HEK293 (cell line): Measurements from ENCODE around the gene MSMO1.
A peak's percentile ranks its signal among the peaks of the same experiment; 100 is the strongest.

ENCODE experiments used
- CTCF ChIA-PET: fragments of 350-600 bp; formaldehyde crosslinking; extraction: SDS; loops from one replicate; lab custom pipeline; 2021; ENCODE audit warnings: antibody characterized with exemption; lab: Yijun Ruan, JAX
- POLR2A ChIA-PET: fragments of 300-600 bp; formaldehyde crosslinking; extraction: SDS; loops from one replicate; lab custom pipeline; 2020; ENCODE audit warnings: antibody characterized with exemption, inconsistent platforms; lab: Yijun Ruan, JAX
- H3K27ac ChIP-seq: fragments of 200-500 bp; sonication (Bioruptor generic); 2 replicates; pipeline ENCODE4 v1.5.1; 2014; ENCODE audit warnings: low read depth, low read length, control low read depth, inconsistent platforms; ENCODE audit errors: extremely low read depth
- H3K36me3 ChIP-seq, 2 experiments: fragments of 200-500 bp in 1 of 2; sonication (Bioruptor generic) in 1 of 2; 1 replicate in 1 of 2; 2 replicates in 1 of 2; pipeline ENCODE4 v1.5.1; 2014 to 2017; ENCODE audit warnings: inconsistent platforms in 2 of 2, low read length in 2 of 2; ENCODE audit not compliant: control insufficient read depth in 2 of 2, insufficient read depth in 1 of 2
- H3K4me1 ChIP-seq: fragments of 200-500 bp; sonication (Bioruptor generic); 2 replicates; pipeline ENCODE4 v1.5.1; 2014; ENCODE audit warnings: mild to moderate bottlenecking, low read length, inconsistent platforms; ENCODE audit not compliant: control insufficient read depth, insufficient read depth
- H3K4me3 ChIP-seq: 2 replicates; pipeline ENCODE4 v1.5.1; 2011; ENCODE audit warnings: low read depth, mild to moderate bottlenecking, control low read depth, low read length, moderate library complexity
- H3K9me3 ChIP-seq: fragments of 200-500 bp; sonication (Bioruptor generic); 2 replicates; pipeline ENCODE4 v1.5.1; 2014; ENCODE audit warnings: low read depth, low read length, inconsistent platforms; ENCODE audit not compliant: control insufficient read depth, insufficient read depth
- HOXD13 ChIP-seq: sonication (generic); formaldehyde crosslinking; IDR thresholded peaks from 2 replicates; pipeline ENCODE4 v1.8.0; 2022; ENCODE audit warnings: missing genetic modification reagents, borderline replicate concordance
- MZF1 ChIP-seq: fragments of 450-650 bp; formaldehyde crosslinking; IDR thresholded peaks from 2 replicates; pipeline ENCODE4 v1.5.1; 2017; ENCODE audit warnings: missing biosample characterization, missing genetic modification characterization, borderline replicate concordance
- PATZ1 ChIP-seq: fragments of 450-650 bp; formaldehyde crosslinking; IDR thresholded peaks from 2 replicates; pipeline ENCODE4 v1.5.1; 2016; ENCODE audit warnings: missing biosample characterization, missing genetic modification characterization
- PRDM10 ChIP-seq: fragments of 450-650 bp; formaldehyde crosslinking; IDR thresholded peaks from 2 replicates; pipeline ENCODE4 v1.5.1; 2016; ENCODE audit warnings: missing biosample characterization, missing genetic modification characterization
- PRDM6 ChIP-seq: fragments of 450-650 bp; formaldehyde crosslinking; IDR thresholded peaks from 2 replicates; pipeline ENCODE4 v1.5.1; 2017; ENCODE audit warnings: missing biosample characterization, missing genetic modification characterization
- SCRT1 ChIP-seq: fragments of 450-650 bp; formaldehyde crosslinking; IDR thresholded peaks from 2 replicates; pipeline ENCODE4 v1.5.1; 2016; ENCODE audit warnings: missing biosample characterization, missing genetic modification characterization, borderline replicate concordance
- TCF7L2 ChIP-seq: IDR thresholded peaks from 2 replicates; pipeline ENCODE4 v1.6.1; 2011; ENCODE audit warnings: low read depth, mild to moderate bottlenecking, inconsistent platforms, low read length, moderate library complexity, borderline replicate concordance
- ZBTB11 ChIP-seq: fragments of 450-650 bp; formaldehyde crosslinking; conservative IDR thresholded peaks from 2 replicates; pipeline ENCODE4 v1.5.1; 2016; ENCODE audit warnings: low read depth, missing biosample characterization, missing genetic modification characterization
- ZBTB48 ChIP-seq: fragments of 450-650 bp; formaldehyde crosslinking; IDR thresholded peaks from 2 replicates; pipeline ENCODE4 v1.5.1; 2016; ENCODE audit warnings: missing biosample characterization, missing genetic modification characterization
- ZFP37 ChIP-seq: fragments of 450-650 bp; formaldehyde crosslinking; IDR thresholded peaks from 2 replicates; pipeline ENCODE4 v1.5.1; 2016; ENCODE audit warnings: missing biosample characterization, missing genetic modification characterization
- ZNF121 ChIP-seq: fragments of 450-650 bp; formaldehyde crosslinking; IDR thresholded peaks from 2 replicates; pipeline ENCODE4 v1.5.1; 2016; ENCODE audit warnings: missing biosample characterization, missing genetic modification characterization
- ZNF140 ChIP-seq: fragments of 450-650 bp; formaldehyde crosslinking; IDR thresholded peaks from 2 replicates; pipeline ENCODE4 v1.5.1; 2016; ENCODE audit warnings: missing biosample characterization, missing genetic modification characterization
- ZNF211 ChIP-seq: fragments of 450-650 bp; formaldehyde crosslinking; IDR thresholded peaks from 2 replicates; pipeline ENCODE4 v1.5.1; 2016; ENCODE audit warnings: low read depth, missing biosample characterization, missing genetic modification characterization
- ZNF248 ChIP-seq: fragments of 450-650 bp; formaldehyde crosslinking; IDR thresholded peaks from 2 replicates; pipeline ENCODE4 v1.5.1; 2017; ENCODE audit warnings: missing biosample characterization, missing genetic modification characterization
- ZNF37A ChIP-seq: fragments of 450-650 bp; IDR thresholded peaks from 2 replicates; pipeline ENCODE4 v1.5.1; 2018; ENCODE audit warnings: missing biosample characterization, missing genetic modification characterization
- ZNF423 ChIP-seq: fragments of 450-650 bp; formaldehyde crosslinking; IDR thresholded peaks from 2 replicates; pipeline ENCODE4 v1.5.1; 2016; ENCODE audit warnings: missing biosample characterization, missing genetic modification characterization
- ZNF514 ChIP-seq: fragments of 450-650 bp; formaldehyde crosslinking; IDR thresholded peaks from 2 replicates; pipeline ENCODE4 v1.5.1; 2016; ENCODE audit warnings: missing biosample characterization, missing genetic modification characterization
- ZNF560 ChIP-seq: fragments of 450-650 bp; formaldehyde crosslinking; IDR thresholded peaks from 2 replicates; pipeline ENCODE4 v1.5.1; 2017; ENCODE audit warnings: missing biosample characterization, missing genetic modification characterization, borderline replicate concordance
- ZNF580 ChIP-seq: fragments of 450-650 bp; formaldehyde crosslinking; IDR thresholded peaks from 2 replicates; pipeline ENCODE4 v1.5.1; 2016; ENCODE audit warnings: missing biosample characterization, missing genetic modification characterization
- ZNF585B ChIP-seq: fragments of 450-650 bp; formaldehyde crosslinking; IDR thresholded peaks from 2 replicates; pipeline ENCODE4 v1.5.1; 2016; ENCODE audit warnings: missing biosample characterization, missing genetic modification characterization
- ZNF677 ChIP-seq: fragments of 450-650 bp; IDR thresholded peaks from 2 replicates; pipeline ENCODE4 v1.5.0; 2018; ENCODE audit warnings: missing biosample characterization, mild to moderate bottlenecking, missing genetic modification characterization, moderate library complexity

MSMO1 gene

DNA sequence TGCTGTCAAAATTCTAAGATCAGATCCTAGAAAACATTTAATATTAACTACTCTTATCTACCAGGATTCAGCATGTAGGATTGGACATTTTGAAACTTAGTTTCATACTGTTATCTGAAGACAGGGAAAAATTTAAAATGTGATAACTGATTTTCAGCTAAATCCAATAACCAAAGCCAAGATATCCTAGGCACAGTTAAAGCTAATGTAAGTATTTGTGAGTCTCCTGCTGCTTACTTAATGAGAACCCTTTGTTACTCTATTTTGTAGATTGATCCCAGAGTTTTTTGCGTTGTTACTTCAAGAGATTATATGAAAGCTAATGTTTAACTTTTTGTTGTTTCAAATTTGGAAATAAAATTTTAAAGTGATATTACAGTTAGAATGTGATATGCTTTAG lies 53.3 kb downstream of the MSMO1 start:
- TF ChIP-seq ZNF211 (no peak), HOXD13 (CRISPR knock-in tag) (no peak), ZNF585B (tag by site-specific recombination) (no peak), PRDM6 (tag by site-specific recombination) (peak; percentile 83), MZF1 (tag by site-specific recombination) (no peak), ZNF140 (tag by site-specific recombination) (no peak), PRDM10 (no peak), ZNF423 (tag by site-specific recombination) (no peak)
- Histone ChIP-seq H3K36me3 (no peaks in the 10 kb centered on the region), H3K4me1 (peaks cover 30% of the 10 kb centered on the region), H3K27ac (no peak overlapping the region), H3K9me3 (no peaks in the 10 kb centered on the region), H3K4me3 (no peak overlapping the region)
- POLR2A ChIA-PET, result no interaction called here
- CTCF ChIA-PET, result interaction anchor here (0.6 to 1.3 kb wide), 5 partner anchors 10 to 495 kb away, joined by 3 to 5 read pairs (median 3); no protein-coding TSS in a partner anchor

- Histone ChIP-seq H3K4me1 (peaks cover 35% of the 10 kb centered on the region), H3K27ac (no peak overlapping the region)
- POLR2A ChIA-PET, result no interaction called here
- TF ChIP-seq TCF7L2 (no peak), ZBTB48 (tag by site-specific recombination) (no peak), ZFP37 (tag by site-specific recombination) (no peak), ZNF121 (no peak)
- TF ChIP-seq, all 188 proteins: peak for 0
- H3K4me3 ChIP-seq, result no peak overlapping the region
- CTCF ChIA-PET, result interaction anchor here (0.6 to 1.3 kb wide), 4 partner anchors 10 to 83 kb away, joined by 3 to 5 read pairs (median 4); no protein-coding TSS in a partner anchor
- no peaks in the 10 kb centered on the region for H3K36me3 ChIP-seq
- no peaks in the 10 kb centered on the region for H3K9me3 ChIP-seq
These were observed 54.4 kb downstream of the MSMO1 start for GRCh38 chr4:165381821-165382373.

GRCh38 chr4:165382640-165383039 lies 55.2 kb downstream of the MSMO1 start:
- ChIA-PET CTCF (interaction anchor here (0.7 to 2.8 kb wide), 3 partner anchors 10 to 79 kb away, joined by 3 to 15 read pairs (median 3); no protein-coding TSS in a partner anchor), POLR2A (no interaction called here)
- Histone ChIP-seq H3K4me3 (no peak overlapping the region), H3K4me1 (peaks cover 37% of the 10 kb centered on the region), H3K27ac (no peak overlapping the region), H3K36me3 (no peaks in the 10 kb centered on the region), H3K9me3 (no peaks in the 10 kb centered on the region)
- TF ChIP-seq ZNF514 (tag by site-specific recombination), result no peak
- no peak for TF ChIP-seq ZNF560
- TF ChIP-seq ZNF580 (tag by site-specific recombination), result no peak
- TF ChIP-seq ZNF37A (tag by site-specific recombination), result no peak
- TF ChIP-seq ZNF677 (tag by site-specific recombination), result no peak
- TF ChIP-seq SCRT1 (tag by site-specific recombination), result no peak
- TF ChIP-seq ZBTB11 (tag by site-specific recombination), result no peak
- no peak for TF ChIP-seq PATZ1 (tag by site-specific recombination)
- no peak for TF ChIP-seq TCF7L2
- no peak for TF ChIP-seq ZNF248 (tag by site-specific recombination)
